ENCODE measurements around the gene CDC14B.
"Not testable (repeated sequence)": the region's sequence is repeated elsewhere in the genome, so short reads cannot be mapped to it uniquely, and the experiment has no call there.

CDC14B gene

DNA sequence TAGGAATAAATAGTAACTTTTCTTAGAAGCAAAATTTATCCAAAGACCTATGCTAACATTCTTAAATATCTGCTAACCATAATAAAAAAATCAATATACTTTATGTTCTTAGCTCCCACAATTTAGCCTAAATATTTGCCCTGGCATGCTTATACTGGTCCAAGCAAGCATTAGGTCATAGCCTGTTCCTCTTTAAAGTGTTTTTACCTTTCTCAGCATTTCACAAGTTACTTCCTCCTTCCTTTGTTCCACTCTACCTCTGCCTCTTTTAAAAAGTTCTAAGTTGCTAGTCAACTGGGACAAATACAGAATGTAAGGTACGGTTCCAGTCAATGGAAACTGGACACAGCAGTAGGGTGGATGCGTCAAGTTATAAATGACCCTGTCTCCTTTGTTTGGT is 37.4 kb downstream of the CDC14B start:
- FAIRE-seq, result not testable (repeated sequence)

DNA sequence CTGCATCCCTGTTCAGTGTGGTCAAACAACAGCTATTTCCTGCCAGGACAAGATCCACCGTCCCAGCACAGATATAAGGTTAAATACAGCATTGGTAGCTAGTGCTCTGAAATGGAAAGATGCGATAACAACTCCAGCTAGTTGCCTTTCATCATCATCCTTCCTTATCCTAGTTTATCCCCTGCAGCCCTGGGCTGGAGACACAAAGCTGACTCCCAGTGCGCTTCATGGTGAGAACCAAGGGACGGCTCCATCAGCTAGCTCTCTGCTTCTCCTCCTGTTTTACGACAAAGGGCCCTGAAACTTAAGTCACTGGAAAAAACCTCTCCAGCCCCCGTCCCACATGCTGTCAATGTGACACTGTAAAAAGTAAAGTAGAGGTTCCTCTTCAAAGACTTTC is 37.9 kb downstream of the CDC14B start:
- no peak for FAIRE-seq

DNA sequence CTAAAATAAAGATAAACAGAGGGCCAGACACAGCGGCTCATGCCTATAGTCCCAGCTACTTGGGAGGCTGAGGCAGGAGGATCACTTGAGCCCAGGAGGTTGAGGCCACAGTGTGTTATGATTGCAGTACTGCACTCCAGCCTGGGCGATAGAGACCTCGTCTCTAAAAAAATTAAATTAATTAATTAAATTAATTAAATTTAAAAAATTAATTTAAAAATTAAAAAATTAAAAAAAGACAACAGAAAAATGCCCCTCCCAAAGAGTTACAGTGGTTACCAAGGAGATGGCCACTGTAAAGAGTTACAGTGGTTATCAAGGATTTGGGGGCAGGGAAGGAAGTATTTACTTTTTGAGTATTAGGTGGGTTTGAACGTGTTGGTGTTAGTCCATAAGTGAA is 38.3 kb downstream of the CDC14B start:
- FAIRE-seq, result no peak

DNA sequence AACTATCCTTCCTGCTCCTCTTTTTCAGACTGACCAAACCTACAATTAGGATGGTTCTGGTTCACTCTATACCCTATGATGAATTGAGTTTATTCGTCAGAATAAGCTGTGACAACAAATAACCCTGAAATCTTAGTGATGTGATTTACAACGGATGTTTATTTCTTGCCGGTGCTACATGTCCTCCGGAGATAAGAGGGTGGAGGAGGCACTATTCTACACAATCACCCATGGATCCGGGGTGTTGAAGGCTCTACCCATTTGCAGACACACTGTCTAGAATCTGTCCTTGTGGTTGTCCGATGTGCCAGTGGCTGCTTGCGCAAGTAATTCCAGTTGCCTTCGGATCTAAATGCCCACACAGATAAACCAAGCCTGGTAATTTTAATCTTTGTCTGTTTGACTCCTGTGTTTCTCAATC is 44.7 kb downstream of the CDC14B start:
- no peak for FAIRE-seq

DNA sequence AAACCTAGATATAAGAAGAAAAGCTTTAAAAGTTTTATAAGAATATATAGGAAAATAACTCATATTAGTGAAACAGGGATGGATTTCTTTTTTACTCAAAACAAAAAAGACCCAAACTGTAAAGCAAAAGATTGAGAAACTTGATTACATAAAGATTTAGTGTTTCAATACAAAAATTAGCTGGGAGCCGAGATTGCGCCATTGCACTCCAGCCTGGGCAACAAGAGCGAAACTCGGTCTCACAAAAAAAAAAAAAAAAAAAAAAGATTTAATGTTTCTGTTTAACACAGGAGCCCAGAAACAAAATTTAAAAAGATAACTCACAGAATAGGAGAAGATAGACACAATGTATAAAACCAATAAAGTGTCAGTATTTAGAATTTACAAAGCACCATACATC is 45.2 kb downstream of the CDC14B start:
- FAIRE-seq, result no peak

DNA sequence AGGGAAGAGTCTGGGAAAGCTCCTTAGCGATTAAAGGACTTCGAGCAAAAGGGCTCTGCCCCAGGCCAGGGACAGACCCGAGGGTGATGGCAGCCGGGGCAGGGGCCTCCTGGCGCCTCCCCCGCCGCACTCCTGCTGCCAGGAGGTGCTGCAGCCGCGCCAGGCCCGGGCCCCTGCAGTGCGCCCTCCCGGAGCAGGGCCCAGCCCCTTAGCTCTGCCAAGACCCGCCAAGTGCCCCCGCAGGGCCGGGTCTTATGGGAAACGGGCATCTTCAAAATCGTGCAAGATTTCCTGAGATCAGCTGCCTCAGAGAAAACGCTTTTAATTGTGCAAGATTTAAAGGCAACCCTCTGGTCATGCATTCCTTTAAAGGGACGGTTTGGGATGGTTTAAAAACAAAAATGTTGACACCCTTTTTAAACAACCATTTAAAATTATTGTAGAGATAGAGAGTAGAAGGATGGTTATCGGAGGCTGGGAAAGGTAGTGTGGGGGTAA is 52.4 kb downstream of the CDC14B start:
- peak; percentile 76 for FAIRE-seq

DNA sequence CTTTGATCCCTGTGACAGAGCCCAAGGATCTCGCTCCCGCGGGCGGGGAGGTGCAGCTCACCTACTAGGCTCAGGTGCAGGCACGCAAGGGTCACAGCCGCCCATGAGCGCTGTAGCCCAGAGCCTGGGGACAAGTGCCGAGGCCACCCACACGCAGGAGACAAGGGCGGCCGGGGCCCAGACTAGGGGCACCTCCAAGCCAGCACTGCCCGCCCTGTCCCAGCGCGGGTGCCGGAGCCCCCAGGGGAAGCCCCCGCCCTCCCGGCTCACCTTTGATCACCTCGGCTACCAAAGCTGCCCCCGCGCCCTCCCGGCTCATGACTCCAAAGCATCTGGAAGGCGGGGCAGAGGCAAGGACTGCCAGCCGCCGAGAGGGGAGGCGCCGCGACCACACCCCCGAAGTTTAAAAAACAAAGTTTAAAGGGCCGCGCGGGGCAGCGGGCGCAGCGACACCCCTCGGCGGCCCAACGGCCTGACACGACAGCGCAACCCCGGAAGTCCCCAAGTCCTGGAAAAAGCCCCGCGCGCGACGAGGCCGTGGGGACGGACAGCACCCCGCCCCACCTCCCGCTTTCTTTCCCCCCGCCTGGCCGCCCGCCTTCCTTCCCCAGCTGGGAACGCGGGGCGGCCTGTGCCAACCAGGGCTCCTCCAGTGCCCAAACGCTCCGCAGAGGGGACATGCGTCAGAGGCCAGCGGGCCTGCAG is 53.0 kb downstream of the CDC14B start:
- no peak for FAIRE-seq

DNA sequence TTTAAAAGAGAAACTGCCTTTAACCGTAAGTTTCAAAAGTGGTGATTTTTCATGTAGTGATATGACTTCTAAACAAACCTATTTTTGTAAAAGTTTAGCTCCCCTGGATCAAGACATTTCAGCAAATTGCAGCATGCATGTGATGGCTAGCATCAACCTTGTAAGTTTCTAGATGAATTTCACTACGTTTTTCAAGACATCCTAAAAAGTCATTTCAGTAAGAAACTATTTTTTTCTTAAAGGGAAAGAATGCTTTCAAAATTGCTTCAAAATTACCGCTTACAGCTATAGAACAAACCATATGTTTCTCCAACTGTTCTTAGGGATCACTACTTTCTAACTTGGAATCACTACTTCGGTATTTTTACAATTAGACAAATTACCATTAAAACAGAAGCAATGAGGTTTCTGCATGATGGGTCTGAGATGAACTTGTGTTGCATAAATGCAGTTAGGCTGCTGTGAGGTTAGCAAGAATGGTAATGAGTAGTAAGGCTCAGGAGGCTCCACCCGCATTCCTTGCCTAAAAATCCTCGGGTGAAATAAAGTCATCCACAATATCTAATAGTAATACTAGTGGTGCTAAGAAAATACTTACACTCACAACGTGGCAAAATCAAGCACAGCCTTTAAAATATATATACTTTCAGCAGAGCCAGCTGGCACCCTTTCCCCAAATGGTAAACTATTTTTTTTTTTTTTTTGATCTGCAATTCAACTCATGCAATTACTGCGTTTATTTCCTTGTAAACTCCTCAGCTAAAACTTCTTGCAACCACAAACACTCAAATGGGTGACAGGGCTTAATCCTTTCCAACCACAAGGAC is 53.8 kb downstream of the CDC14B start:
- FAIRE-seq, result peak; percentile 47

DNA sequence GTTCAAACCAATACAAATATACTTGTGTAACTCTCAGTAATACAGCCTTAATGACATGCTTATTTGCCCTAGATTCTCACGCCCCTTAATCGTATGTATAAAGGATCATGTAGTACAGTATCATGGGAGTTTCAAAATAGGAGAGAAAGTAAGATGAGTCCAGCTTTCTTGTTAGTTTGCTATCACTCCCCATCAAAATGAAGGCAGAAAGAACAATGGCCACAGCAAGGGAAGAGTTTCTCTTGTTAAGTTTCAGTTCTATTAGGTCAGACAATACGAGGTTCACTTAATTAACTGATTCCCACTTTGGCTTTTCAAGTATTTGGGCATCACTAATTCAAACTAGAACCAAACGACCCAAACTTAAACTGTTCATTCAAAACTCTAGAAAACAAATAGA is 55.4 kb downstream of the CDC14B start:
- FAIRE-seq, result no peak

DNA sequence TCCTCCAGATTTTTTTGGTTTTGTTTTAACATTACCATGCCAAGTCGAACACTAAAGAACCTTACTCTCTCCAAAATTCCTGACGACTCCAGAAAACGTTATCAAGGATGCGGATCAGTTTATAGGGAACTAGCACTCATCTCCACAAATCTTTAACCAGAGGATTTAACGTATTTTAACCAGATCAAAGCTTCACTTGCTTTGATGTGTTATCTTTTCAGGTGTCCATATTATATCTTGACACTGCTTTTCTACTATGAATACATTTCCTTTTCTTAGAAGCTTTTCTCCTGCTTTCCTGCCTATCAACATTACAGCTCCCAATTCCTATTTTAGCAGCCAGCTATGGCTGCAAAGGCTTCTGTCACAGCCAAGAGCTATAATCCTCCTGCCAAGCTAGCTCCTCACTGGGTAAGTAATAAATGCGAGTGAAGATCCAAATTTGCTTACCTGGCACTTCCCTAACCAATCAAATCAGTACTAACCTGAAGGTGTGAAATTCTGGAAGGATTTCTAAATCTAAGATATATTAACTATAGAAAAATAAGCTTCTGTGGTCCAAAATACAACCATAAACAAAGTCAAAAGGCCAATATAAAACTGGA is 60.2 kb downstream of the CDC14B start:
- no peak for FAIRE-seq

DNA sequence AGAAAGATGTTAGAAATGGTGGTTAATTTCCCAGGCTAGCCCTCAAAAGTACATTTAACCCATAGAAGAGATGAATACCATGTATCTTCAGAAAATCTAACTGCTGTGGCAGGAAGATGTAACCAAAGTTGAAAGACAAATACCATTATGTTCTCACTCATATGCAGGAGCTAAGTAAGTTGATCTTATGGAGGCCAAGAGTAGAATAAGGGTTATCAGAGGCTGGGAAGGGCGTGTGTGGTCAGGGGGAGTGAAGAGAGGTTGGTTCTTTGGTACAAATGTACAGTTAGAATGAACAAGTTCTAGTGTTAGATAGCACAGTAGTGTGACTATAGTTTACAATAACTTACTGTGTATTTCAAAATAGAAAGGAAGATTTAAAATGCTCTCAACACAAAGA is 61.7 kb downstream of the CDC14B start:
- FAIRE-seq, result no peak

DNA sequence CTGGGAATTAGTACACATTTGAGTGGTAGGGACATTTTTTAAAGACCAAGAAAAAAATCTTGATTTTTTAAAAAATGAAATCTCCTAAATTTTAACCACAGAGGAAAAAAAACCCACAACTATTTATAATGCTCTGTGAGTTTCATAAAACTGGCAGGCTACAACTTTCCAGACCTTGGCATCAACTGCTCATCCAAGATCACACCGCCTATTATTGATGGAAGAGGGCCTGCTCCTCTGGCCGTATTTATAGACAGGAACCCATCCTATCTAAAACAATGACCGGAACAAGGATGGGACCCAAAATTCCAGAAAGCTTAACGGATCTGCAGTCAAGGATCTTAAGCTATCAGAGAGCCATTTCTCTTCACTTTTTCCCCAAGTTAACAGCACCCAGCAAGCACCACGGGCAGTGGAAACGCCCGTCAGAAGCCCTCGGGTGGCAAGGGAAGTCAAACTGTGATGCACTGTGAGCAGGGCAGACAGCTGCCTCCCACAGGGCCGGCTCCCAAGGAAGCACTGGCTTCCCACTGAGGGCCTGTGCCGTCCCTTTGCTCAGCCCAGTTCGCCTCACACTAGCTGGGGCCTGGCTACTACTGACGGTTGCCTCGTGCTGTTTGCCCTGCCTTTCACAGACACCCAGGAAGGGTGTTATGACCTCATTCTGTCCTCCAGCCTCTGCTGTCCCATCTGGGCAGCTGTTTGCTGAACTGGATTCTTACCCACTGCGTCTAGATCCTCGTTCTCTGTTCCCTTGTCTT is 62.8 kb downstream of the CDC14B start:
- FAIRE-seq, result no peak

DNA sequence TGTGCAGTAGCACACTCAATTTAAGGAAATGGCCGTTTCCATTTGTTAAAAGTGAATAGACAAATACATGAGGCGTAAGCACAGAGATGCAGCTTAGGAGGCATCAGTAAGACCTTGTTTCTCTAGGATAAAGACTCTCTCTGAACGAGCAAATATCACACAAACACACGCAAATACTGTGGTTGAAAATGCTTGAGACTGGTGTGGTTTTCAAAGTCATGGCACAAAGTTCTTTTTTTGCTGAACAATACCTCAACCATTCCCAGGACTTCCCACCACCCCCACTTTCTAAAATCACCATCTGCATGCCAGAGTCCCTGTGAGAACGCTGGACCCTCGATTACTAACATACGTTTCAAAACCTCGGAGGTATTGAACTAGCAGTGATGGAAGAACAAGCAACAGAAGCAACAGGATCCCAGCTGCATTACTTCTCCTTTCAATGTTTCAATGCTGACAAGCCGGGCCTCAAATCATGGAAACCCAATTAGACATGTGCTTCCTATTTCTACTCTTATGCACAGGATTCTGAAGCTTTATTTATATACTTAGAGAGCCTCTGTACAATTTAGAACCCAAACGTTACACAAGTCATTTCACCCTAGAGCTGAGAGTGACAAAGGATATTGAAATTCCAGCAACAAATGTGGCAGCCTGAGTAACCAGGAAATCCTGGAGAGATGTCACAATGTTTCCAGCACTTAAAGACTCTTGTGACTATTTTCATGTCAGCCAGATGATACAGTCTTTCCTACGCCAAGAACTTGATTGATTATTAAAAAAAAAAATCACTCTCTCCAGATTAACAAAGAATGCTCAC is 63.9 kb downstream of the CDC14B start:
- FAIRE-seq, result peak; percentile 49

DNA sequence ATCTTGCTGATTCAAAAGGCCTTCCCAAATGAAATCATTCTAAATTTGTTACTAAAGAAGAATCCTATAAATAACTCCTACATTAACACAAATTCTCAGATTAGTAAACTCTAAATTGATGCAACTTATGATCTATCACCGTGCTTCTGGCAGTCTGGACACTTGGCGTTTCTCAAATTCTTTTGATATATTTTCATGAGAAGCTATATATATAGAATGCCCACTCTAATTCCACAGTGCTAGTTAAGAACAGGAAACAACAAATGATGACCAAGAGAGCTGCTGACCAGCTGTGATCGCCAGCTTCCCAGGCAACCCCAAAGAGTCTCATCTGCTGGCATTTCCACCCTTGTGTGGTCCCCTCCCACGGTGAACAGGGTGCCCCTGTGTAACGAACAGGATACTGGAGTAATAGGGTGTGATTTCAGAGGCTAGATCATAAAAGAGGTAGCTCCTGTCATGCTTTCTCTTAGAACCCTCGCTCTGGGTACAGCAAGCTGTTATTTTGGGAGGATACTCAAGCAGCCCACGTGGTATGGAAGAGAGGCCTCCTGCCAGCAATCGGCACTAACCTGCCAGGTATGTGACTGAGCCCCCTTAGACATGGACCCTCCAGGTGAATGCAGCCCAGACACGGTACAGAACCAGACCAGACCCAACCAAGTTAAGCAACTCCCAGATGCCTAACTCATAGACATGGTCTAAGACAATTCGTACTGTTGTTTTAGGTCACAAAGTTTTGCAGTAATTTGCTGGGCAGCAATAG is 64.7 kb downstream of the CDC14B start:
- no peak for FAIRE-seq

DNA sequence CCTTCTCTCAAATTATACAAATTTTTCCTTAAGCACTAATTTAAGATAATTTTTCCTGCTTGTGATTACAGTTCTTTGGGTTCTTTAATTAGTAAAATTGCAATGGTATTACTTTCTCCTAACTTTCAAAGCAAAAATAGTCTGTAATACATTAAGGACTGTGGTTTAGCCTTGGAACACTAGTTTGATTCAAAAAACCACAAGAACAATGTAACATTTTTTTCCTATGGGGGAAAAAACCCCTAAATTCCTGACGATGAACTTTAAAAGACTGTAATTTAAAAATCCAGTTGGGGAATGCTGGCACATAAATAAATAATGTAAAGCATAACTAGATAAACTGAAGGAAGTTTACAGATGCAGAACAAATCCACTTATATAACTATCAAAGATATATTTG is 65.3 kb downstream of the CDC14B start:
- no peak for FAIRE-seq

DNA sequence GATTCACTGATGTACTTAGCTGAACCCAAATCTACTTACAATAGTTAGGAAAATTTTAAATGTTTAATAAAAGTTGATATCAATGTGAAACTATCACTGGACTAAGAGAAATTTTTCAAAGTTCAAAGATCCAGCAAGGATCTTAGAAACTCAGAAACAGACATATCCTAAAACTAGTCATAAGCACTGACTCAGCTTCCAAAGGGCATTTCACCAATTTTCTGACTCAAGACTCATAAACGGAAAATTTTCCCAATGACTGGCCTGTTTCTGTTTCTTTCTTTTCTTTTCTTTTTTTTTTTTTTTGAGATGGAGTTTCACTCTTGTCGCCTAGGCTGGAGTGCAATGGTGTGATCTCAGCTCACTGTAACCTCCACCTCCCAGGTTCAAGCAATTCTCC is 66.6 kb downstream of the CDC14B start:
- FAIRE-seq, result no peak

DNA sequence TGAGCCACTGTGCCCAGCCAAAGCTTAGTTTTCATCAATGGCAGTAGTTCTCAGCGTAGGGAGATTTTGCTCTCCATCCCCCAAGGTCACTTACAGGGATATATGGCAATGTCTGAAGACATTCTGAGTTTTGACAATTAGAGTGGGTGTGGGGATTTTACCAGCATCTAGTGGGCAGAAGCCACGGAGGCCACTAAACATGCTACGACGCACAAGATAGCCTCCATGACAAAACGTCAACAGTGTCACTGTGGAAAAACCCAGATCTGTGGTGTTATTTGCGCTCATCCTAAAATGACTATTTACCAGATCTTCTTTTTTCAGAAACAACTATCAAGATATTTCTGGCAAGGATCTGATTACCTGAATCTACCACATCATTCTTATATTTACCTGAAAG is 68.2 kb downstream of the CDC14B start:
- no peak for FAIRE-seq

DNA sequence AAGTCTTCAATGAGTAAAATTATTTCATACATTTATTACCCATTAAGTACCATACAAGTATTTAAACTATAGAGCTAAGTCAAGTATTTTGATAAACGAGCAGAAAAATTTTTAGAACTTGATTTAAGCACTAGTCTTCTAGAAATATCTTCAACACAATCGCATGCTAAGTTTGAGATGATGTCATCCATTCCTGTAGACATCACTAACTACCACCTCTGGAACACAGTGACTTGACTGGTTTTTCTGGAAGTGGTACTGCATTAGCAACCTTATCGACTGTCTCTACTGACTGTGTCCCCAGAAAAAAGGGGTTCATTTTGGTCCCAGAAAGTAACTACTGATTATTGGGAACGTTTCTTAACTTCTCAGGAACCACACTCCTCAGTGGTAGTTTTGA is 69.0 kb downstream of the CDC14B start:
- FAIRE-seq, result no peak

DNA sequence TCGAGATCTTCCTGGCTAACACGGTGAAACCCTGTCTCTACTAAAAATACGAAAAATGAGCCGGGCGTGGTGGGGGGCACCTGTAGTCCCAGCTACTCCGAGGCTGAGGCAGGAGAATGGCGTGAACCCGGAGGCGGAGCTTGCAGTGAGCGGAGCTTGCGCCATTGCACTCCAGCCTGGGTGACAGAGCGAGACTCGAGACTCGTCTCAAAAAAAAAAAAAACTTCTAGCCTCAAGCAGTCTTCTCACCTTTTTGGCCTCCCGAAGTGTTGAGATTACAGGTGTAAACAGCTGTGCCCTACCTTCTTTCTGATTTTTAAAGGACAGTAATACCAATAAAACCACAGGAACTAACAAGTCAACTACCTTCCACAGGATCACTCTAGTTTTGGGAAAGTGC is 76.5 kb downstream of the CDC14B start:
- FAIRE-seq, result not testable (repeated sequence)

DNA sequence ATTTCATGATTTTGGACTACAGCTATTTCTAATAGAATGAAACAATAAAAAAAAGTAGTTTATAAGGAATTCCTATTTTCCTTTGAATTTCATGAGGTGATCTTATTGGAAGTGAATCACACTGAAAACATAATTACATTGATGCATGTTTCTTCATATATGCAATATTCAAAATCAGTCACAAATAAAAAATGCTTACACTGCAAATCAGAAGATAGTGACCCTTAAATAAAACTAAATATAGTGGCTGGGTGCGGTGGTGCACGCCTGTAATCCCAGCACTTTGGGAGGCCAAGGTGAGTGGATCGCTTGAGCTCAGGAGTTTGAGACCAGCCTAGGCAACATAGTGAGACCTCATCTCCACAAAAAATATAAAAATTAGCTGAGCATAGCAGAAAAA is 79.5 kb downstream of the CDC14B start:
- no peak for FAIRE-seq

DNA sequence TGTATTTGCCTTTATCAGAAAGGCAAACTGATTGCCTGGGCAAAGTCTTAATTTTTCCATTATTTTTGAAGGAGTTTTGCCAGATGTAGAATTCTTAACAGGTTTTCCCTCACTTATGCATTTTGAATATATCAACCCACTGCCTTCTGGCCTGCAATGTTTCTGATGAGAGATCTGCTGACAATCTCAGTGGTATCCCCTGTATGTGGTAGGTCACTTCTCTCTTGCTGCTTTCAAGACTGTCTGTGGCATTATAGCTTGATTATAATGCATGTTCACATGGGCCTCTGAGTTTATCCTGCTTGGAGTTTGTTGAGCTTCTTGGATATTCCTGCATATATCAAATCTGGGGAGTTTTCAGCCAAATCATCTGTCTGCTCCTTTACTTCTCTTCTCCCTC is 87.5 kb downstream of the CDC14B start:
- FAIRE-seq, result no peak
